Activated CD8-positive, alpha-beta memory T cell treated with anti-CD3 and anti-CD28 coated beads, Interleukin-2, amount 50 U/mL, for 24 hours (primary cell): ENCODE measurements around the gene PTP4A2.

Experiments
- DNase-seq: peaks from one replicate; pipeline ENCODE4 v3.0.0-alpha.2; 2020; ENCODE audit errors: extremely low read depth

The PTP4A2 gene

GRCh38 chr1:31860581-31860980 lies 77.6 kb downstream of the PTP4A2 start:
- DNase-seq: no peak

GRCh38 chr1:31859719-31860118 lies 78.4 kb downstream of the PTP4A2 start:
- no peak for DNase-seq

- DNase-seq: no peak
Measured at GRCh38 chr1:31859044-31859443, 79.1 kb downstream of the PTP4A2 start.

GRCh38 chr1:31857863-31858262 lies 80.3 kb downstream of the PTP4A2 start:
- DNase-seq: no peak
